CD4-positive, alpha-beta T cell treated with Interleukin-10 for 1 hour (primary cell): ENCODE results near the gene KIAA1217.
A peak's percentile ranks its signal among the peaks of the same experiment; 100 is the strongest.

Source experiments
- DNase-seq: peaks from one replicate; pipeline ENCODE4 v3.0.0-alpha.2; 2020

The KIAA1217 gene

GRCh38 chr10:24446739-24447138 lies 237.8 kb downstream of the KIAA1217 start:
- DNase-seq: no peak

- DNase-seq: no peak
These were observed 239.5 kb downstream of the KIAA1217 start for GRCh38 chr10:24448351-24448999.

DNA sequence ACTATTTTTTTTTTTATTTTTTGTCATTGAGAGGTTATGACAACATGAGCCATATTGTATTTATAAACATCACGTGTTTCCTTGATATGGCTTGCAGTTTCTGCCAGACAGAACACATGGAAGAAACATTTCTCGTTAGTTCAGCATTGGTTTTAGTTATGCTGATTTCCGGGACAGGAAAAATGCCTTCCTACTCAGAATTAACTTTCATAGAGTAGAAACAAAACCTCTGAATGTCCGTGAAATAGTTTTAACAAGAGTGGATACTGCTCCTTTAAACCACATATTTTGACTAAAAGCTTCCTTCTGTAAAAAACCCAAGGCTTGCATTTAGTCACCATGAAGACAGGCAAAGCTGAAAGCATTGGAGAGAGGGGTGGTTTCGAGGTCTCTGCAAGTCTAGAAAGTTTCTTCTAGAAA lies 240.4 kb downstream of the KIAA1217 start:
- no peak for DNase-seq

DNA sequence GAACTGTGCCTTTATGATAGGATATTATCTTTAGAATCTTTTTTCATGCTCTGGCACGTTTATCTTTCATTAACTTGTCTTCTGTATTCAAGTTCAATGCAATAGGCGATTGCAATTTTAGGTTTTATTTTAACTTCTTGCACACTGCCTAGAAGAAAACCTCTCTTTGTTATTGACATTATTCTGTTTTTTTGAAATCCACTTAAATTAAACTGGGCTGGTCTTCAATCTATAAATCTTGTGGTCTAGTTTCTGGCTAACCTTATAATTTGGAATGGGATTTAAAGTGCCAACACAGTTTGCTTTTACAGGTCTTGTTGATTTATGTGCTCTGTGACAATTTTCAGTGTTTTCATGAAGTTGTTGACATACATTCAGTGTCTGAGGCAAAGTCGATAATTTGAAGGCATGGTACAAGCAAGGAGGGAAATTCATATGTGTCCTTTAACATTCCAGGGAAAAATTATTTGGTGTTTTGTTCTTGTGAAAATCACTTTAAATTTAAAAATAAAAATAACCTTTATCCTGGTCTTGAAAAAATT lies 240.9 kb downstream of the KIAA1217 start:
- DNase-seq: no peak

DNA sequence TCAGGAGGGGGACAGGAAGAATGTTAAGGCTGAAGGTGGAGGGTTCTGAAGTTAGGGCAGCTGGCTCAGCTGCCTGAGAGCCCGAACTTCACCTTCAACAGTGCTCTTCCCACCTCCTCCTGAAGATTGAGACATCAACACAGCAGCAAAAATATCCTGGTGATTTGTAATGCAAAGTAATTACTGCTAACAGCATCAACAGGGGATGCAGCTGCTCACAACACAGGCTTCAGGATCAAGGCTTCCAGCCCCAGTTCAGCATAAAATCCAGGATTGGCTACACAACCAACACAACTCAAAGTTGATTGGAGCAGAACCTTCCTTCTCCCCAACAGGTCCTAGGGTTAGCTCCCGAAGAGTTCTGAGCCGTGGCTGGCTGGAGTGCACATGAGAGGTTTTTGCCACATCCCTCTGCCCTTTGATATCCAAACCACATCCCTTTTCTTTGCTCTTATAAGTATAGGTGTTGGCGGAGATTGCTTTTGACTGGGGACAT lies 242.4 kb downstream of the KIAA1217 start:
- DNase-seq: peak; percentile 5

DNA sequence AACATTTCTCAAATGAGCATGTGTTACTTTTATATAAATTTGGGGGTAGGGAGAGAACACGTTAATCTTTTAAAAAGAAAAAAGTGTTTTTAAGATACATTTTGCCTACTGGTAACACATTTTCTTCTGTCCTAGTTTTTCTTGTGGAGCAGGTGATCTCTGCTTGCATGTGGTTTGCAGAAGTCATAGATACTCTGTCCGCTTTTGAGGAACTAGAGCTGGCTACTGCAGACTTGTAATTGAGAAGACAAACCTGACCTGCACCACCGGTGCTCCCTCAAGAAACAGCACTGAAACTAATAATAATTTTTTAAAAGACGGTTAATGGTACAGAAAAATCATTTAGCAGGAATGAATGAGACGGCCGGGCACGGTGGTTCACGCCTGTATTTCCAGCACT lies 243.1 kb downstream of the KIAA1217 start:
- DNase-seq: no peak

DNA sequence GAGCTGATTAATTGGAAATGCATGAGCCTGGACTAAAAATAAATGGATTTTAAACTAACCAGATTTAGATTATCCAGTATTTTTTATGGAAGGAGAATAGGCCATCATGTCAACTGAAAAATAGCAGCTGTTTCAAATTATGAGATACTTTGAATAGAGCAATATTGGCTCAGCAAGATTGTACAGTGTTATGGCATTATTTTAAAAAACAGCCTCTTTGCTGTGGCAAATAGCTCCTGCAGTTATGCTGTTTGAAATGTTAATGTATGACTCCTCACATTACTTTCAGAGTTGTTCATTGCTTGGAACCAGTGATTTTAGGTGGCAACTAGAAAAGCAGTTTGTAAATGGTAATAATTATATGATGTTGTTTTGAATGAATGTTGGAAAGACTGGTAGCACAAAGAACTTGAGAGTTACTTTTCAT lies 244.5 kb downstream of the KIAA1217 start:
- no peak for DNase-seq

DNA sequence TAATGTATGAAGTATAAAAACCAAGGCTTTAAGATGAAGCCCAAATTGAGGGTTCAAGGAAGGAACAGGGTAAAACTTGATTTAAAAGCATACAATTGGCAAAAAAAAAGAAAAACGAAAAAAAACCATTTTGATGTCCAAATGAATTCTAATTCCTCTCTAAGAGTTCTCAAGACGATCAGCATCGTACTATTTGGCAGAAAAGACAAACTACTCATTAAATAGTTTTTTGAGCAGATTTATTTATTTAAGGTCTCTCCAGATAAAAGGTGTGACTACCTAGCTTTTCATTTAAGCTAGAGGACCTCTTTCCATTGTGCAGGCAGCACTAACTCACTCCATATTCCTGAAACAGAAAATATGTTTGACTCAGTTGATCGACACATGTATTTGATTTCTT lies 245.0 kb downstream of the KIAA1217 start:
- DNase-seq: no peak

- DNase-seq: no peak
These were observed 246.5 kb downstream of the KIAA1217 start for GRCh38 chr10:24455447-24455846.

GRCh38 chr10:24456322-24456721 lies 247.4 kb downstream of the KIAA1217 start:
- no peak for DNase-seq

GRCh38 chr10:24457661-24458318 lies 248.9 kb downstream of the KIAA1217 start:
- no peak for DNase-seq

GRCh38 chr10:24459836-24460235 lies 250.9 kb downstream of the KIAA1217 start:
- no peak for DNase-seq

DNA sequence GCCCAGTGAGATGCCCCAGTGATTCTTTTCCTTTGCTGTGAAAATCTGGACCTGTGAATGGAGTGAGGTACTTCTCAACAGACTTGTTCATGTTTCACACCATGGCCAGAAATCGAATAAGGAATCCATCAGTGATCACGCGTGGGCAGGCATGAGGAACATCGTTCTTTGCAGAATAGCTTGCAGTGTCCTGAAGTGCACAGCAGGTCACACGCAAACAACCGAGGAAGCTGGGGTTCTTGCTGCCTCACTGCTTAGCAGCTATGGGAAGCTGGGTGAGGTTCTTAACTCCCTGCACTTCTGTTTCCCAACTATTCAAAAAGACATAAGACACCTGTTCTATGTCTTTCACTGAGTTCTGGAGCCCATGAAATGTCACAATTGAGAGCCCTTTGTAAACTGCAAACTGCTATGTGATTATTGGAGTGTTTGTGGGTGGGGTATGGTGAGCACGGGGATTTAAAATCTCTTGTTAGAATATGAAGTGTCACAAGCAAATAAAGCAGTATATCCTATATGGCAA lies 253.4 kb downstream of the KIAA1217 start:
- DNase-seq: no peak

GRCh38 chr10:24462889-24463552 lies 254.1 kb downstream of the KIAA1217 start:
- DNase-seq: no peak

GRCh38 chr10:24463611-24464426 lies 254.9 kb downstream of the KIAA1217 start:
- peak; percentile 23 for DNase-seq

- no peak for DNase-seq
These were observed 256.4 kb downstream of the KIAA1217 start for GRCh38 chr10:24465124-24465874.

DNA sequence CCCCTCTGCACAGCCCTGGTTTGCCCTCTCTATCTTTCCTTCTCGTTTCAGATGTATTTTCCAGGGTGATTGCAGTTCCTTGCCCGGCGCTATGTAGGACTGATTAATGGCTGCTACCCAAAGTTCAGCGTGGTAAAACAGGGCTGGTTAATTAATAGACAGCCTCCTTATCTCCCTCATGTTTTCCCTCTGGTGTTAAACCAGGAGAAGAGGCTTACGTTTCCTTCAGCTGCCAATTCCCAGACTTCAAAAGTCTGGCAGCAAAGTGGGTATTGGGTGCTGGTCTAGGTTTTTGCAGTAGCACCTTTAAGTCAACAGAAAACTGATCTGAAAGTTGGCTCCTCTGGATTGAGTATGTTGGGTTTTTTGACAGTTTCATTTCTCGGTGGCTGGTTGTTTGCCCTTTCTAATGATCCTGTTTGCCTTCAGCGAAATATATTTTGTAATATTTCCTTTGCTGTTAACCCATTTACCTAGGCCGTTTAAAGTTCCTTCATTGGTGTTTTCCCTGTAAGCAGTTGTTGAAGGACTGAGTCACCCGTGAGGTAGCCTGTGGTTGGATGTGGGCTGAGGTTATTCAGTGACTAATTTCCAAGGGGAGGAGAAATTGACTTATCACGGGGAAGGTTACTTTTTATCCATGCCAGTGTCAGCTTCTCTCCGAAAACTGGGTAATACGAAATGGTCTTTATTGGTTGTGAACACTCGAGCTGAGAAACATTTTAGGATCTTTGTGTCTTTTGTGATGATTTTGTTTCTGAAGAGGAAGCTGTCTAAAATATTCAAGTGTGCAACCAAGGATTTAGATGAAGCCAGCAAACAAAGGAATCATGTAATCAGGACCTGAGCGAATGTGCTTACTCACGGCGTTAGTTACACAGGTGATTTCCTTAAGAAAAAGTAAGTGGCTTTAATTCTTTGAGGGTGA lies 257.2 kb downstream of the KIAA1217 start:
- peak; percentile 29 for DNase-seq

GRCh38 chr10:24467136-24467535 lies 258.2 kb downstream of the KIAA1217 start:
- DNase-seq: no peak

DNA sequence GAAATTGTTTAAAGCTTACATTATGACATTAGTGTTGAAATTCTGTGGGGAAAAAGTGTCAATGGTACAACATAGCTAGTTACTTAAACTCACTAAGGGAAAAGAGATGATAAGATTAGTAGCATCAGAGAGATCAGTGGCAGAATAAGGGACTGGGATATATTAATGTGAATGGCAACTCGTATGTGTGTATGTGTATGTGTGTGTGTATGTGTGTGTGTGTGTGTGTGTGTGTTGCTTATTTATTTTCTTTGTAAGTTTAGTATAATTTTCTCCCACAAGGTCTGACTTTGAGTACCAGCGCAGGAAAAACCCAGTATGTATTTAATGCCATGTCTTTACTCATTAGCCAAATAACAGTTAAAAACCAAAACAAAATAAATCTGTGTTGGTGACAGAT lies 258.7 kb downstream of the KIAA1217 start:
- no peak for DNase-seq

DNA sequence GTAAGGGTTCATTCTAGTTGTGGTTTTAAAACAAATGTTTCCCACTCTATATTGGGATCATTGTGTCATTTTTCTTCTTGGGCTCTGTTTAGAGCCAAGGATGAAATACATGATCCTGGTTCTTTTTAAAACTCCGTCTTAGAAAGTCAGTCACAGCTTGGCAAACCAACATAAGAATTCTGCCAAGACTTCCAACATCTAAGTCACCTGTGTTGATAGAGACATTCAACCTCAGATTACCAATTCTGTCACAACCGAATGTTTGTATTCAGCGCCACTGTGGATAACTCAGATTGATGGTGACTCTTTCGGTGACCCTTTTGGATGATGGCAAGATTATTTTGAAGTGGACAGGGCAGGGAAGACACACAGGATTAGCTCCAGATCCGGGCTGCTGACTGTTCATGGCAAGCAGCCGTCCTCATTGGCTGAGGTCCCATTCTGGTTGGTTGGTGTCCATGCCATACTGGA lies 259.4 kb downstream of the KIAA1217 start:
- DNase-seq: no peak

- no peak for DNase-seq
These were observed 261.1 kb downstream of the KIAA1217 start for GRCh38 chr10:24469993-24470392.
